K562 (cell line): ENCODE results near the gene SLC38A2. TPM values are rescaled to one million over a fixed set of nuclear protein-coding genes. Genes with fewer than 3 reads are reported as not detected.
A peak's percentile ranks its signal among the peaks of the same experiment; 100 is the strongest.

ENCODE experiments used
- ATF4 ChIP-seq: fragments of 450-650 bp; formaldehyde crosslinking; IDR thresholded peaks from 2 replicates; pipeline ENCODE4 v1.4.0; 2022; ENCODE audit warnings: mild to moderate bottlenecking, moderate library complexity
- E4F1 ChIP-seq: fragments of 250-450 bp; sonication (Bioruptor Pico); IDR thresholded peaks from 2 replicates; pipeline ENCODE4 v1.5.0; 2021; ENCODE audit warnings: mild to moderate bottlenecking, borderline replicate concordance
- EHMT2 ChIP-seq: fragments of 450-650 bp; IDR thresholded peaks from 2 replicates; pipeline ENCODE4 v1.6.1; 2018; ENCODE audit warnings: antibody characterized with exemption
- MCM2 ChIP-seq: fragments of 450-650 bp; IDR thresholded peaks from 2 replicates; pipeline ENCODE4 v1.6.1; 2017; ENCODE audit warnings: low read depth, mild to moderate bottlenecking
- PREB ChIP-seq: sonication (generic); formaldehyde crosslinking; IDR thresholded peaks from 2 replicates; pipeline ENCODE4 v1.8.1; 2023; ENCODE audit warnings: mild to moderate bottlenecking, missing genetic modification reagents
- RBM39 ChIP-seq: fragments of 200-400 bp; formaldehyde crosslinking; optimal IDR thresholded peaks from 2 replicates; pipeline ENCODE3; 2018; ENCODE audit warnings: low read depth, low read length
- SIX5 ChIP-seq, 2 experiments: IDR thresholded peaks; 2 replicates each; pipeline ENCODE4 v1.6.1; 2011; ENCODE audit warnings: low read length in 2 of 2, borderline replicate concordance in 1 of 2, low read depth in 1 of 2, mild to moderate bottlenecking in 1 of 2, moderate library complexity in 1 of 2; ENCODE audit not compliant: insufficient read depth in 1 of 2
- SRSF7 ChIP-seq: fragments of 200-400 bp; formaldehyde crosslinking; optimal IDR thresholded peaks from 2 replicates; pipeline ENCODE3; 2017; ENCODE audit warnings: mild to moderate bottlenecking, low read depth, low read length
- TEAD2 ChIP-seq: fragments of 450-650 bp; IDR thresholded peaks from 2 replicates; pipeline ENCODE4 v1.6.1; 2016; ENCODE audit warnings: missing genetic modification characterization, control low read depth, missing compliant biosample characterization
- VEZF1 ChIP-seq: fragments of 200-800 bp; sonication (Bioruptor generic); IDR thresholded peaks from 2 replicates; pipeline ENCODE4 v1.6.1; 2017; ENCODE audit warnings: missing genetic modification characterization, missing compliant biosample characterization
- ZNF318 ChIP-seq, 2 experiments: fragments of 450-650 bp; IDR thresholded peaks; 2 replicates each; pipeline ENCODE4 v1.6.1; 2016; ENCODE audit warnings: mild to moderate bottlenecking in 2 of 2, borderline replicate concordance in 1 of 2, low read depth in 1 of 2, moderate library complexity in 1 of 2
- polyA plus RNA-seq, 8 experiments: library from polyadenylated mRNA; depleted of rRNA in 4 of 8; stranded (reverse) in 5 of 8; unstranded in 3 of 8; fragments of >200 nt; fragmentation: Nextera tagmentation in 2 of 8; fragmentation: Illumina TruSeq in 1 of 8; extraction: Ambion mirVana in 2 of 8; extraction: Trizol in 1 of 8; gene quantifications; 2 replicates each; pipeline versions ENCODE4 v1.2.1 to v1.2.3, GENCODE V29; 2011 to 2014; ENCODE audit warnings: inconsistent platforms in 1 of 8, missing spikeins in 1 of 8
- total RNA-seq, 7 experiments: library from RNA; depleted of rRNA in 6 of 7; stranded (reverse); fragments of >200 nt in 6 of 7; fragmentation: Illumina TruSeq in 2 of 7; extraction: Trizol in 2 of 7; gene quantifications; 2 replicates each; pipeline versions ENCODE4 v1.2.1 to v1.2.3, GENCODE V29; 2011 to 2021; ENCODE audit warnings: low replicate concordance in 1 of 7

SLC38A2 gene
- total and polyA plus RNA-seq, 9 of the 15 experiments (the other 6 are each of a cell fraction or from before 2014, with no cell fraction given) = 98.7 to 292 (median 143) TPM

GRCh38 chr12:46386877-46387629 is 14.5 kb upstream of the SLC38A2 start (continued):
- TF ChIP-seq ZNF318 (IDR thresholded peaks at IDR 0.05; ENCODE audit: borderline replicate concordance in 1 of 2, low read depth in 1 of 2) = no peak
- TF ChIP-seq ATF4 (CRISPR knock-in tag) = no peak
- no peak for TF ChIP-seq TEAD2 (tag)
- no peak for TF ChIP-seq SIX5 (IDR thresholded peaks at IDR 0.05; ENCODE audit: borderline replicate concordance in 1 of 2, insufficient read depth in 1 of 2, low read depth in 1 of 2, low read length in 2 of 2)
- no peak for TF ChIP-seq MCM2
- TF ChIP-seq PREB (CRISPR knock-in tag) = no peak
- TF ChIP-seq RBM39 = no peak
- no peak for TF ChIP-seq EHMT2
- peak; percentile 38; the same call in 1 of the 2 replicates for TF ChIP-seq VEZF1
- no peak for TF ChIP-seq SRSF7
- no peak for TF ChIP-seq E4F1 (CRISPR knock-in tag)
